ENCODE measurements around the gene ATG3.

Gene ATG3

GRCh38 chr3:112514527-112515128 lies 47.1 kb downstream of the ATG3 start:
- DNase-seq, result peak; percentile 7

GRCh38 chr3:112512320-112512719 lies 49.4 kb downstream of the ATG3 start:
- no peak overlapping the region for H3K4me3 ChIP-seq (ENCODE audit: low read depth, low read length)
- no peaks in the 10 kb centered on the region for H3K27me3 ChIP-seq (replicated peaks)
- H3K36me3 ChIP-seq (replicated peaks), result no peaks in the 10 kb centered on the region
- no peak for TF ChIP-seq CTCF (IDR thresholded peaks at IDR 0.05; ENCODE audit: low read depth, low read length, missing control alignments)
- H3K27ac ChIP-seq, result no peak overlapping the region
- in situ Hi-C loops (cut with HindIII; ENCODE audit: low pct_ligation_motif_present, low sequenced_read_pairs), result loop anchor here (25.0 kb wide), 1 partner anchor 200 kb away; no protein-coding TSS in a partner anchor
- DNase-seq, result no peak

More at GRCh38 chr3:112514527-112515128, 47.1 kb downstream of the ATG3 start:
- in situ Hi-C loops (cut with HindIII; ENCODE audit: low pct_ligation_motif_present, low sequenced_read_pairs), result loop anchor here (25.0 kb wide), 1 partner anchor 202 kb away; no protein-coding TSS in a partner anchor
- H3K4me3 ChIP-seq (ENCODE audit: low read depth, low read length), result no peak overlapping the region
- no peak overlapping the region for H3K27ac ChIP-seq
- no peaks in the 10 kb centered on the region for H3K36me3 ChIP-seq (replicated peaks)
- no peak for TF ChIP-seq CTCF (IDR thresholded peaks at IDR 0.05; ENCODE audit: low read depth, low read length, missing control alignments)
- H3K27me3 ChIP-seq (replicated peaks), result no peaks in the 10 kb centered on the region

- no peak for DNase-seq
- in situ Hi-C loops (cut with HindIII; ENCODE audit: low pct_ligation_motif_present, low sequenced_read_pairs), result loop anchor here (25.0 kb wide), 1 partner anchor 197 kb away; no protein-coding TSS in a partner anchor
- H3K27me3 ChIP-seq (replicated peaks), result no peaks in the 10 kb centered on the region
- H3K27ac ChIP-seq, result no peak overlapping the region
- H3K36me3 ChIP-seq (replicated peaks), result no peaks in the 10 kb centered on the region
- TF ChIP-seq CTCF (IDR thresholded peaks at IDR 0.05; ENCODE audit: low read depth, low read length, missing control alignments), result no peak
- H3K4me3 ChIP-seq (ENCODE audit: low read depth, low read length), result no peak overlapping the region
Measured at GRCh38 chr3:112508860-112509259, 52.9 kb downstream of the ATG3 start.

GRCh38 chr3:112508261-112508660 lies 53.5 kb downstream of the ATG3 start:
- no peak for TF ChIP-seq CTCF (IDR thresholded peaks at IDR 0.05; ENCODE audit: low read depth, low read length, missing control alignments)
- no peak overlapping the region for H3K4me3 ChIP-seq (ENCODE audit: low read depth, low read length)
- no peaks in the 10 kb centered on the region for H3K36me3 ChIP-seq (replicated peaks)
- in situ Hi-C loops (cut with HindIII; ENCODE audit: low pct_ligation_motif_present, low sequenced_read_pairs), result loop anchor here (25.0 kb wide), 1 partner anchor 196 kb away; no protein-coding TSS in a partner anchor
- no peaks in the 10 kb centered on the region for H3K27me3 ChIP-seq (replicated peaks)
- no peak overlapping the region for H3K27ac ChIP-seq
- DNase-seq, result no peak

GRCh38 chr3:112505907-112506306 lies 55.9 kb downstream of the ATG3 start:
- DNase-seq, result no peak
- no peak for TF ChIP-seq CTCF (IDR thresholded peaks at IDR 0.05; ENCODE audit: low read depth, low read length, missing control alignments)
- no peak overlapping the region for H3K27ac ChIP-seq
- H3K27me3 ChIP-seq (replicated peaks), result no peaks in the 10 kb centered on the region
- H3K4me3 ChIP-seq (ENCODE audit: low read depth, low read length), result no peak overlapping the region
- no peaks in the 10 kb centered on the region for H3K36me3 ChIP-seq (replicated peaks)
- in situ Hi-C loops (cut with HindIII; ENCODE audit: low pct_ligation_motif_present, low sequenced_read_pairs), result loop anchor here (25.0 kb wide), 1 partner anchor 194 kb away; no protein-coding TSS in a partner anchor
